GM03348 (cell line): ENCODE measurements around the gene RALGPS1.
"Not testable (repeated sequence)": the region's sequence is repeated elsewhere in the genome, so short reads cannot be mapped to it uniquely, and the experiment has no call there.

Experiments
- DNase-seq: peaks from one replicate; pipeline ENCODE4 v3.0.0; 2012; ENCODE audit warnings: low spot score

The RALGPS1 gene

DNA sequence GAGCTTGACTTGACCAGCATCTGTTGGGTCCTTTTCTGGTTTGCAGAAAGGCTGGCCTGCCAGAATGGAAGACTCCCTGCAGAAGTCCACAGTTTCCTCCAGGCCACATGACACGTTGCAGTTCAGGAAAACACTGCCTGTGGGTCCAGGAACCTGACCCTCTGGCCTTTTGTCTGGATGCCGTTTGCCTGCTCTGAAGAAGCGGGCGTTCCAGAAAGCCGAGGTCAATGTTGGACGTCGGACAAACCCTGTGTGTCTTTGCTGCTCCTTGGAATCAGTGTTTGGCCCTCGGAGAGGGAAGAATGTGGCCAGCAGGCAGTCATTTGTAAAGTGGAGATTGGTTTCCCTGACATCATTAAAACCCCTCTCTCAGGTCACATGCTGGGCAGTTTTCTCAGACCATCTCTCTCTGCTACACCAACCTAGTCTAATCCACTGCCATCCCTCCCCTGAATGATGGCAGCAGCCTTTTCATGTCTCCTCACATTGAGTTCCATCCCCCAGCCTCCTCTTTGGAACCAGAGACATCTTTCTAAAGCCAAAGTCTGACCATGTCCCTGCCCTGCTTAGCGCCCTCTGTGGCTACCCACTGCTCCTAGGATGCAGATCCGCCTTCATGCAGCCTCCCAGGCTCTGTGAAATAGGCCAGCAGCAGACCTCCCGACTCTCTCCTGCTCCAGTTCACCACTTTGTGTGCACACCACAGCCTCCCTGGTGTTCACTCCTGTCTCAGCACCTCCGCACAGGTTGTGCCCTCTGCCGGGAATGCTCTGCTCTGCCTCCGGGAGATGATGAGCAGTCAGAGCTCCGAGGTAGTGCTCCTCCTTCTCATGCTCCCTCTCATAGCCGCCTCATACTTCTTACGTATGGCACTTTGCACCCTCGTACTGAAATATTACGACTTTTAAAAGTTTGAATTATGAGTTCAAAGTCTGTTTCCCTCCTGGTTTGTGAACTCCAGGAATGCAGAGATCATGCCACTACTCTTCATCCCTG is 75.6 kb downstream of the RALGPS1 start:
- DNase-seq, result no peak

DNA sequence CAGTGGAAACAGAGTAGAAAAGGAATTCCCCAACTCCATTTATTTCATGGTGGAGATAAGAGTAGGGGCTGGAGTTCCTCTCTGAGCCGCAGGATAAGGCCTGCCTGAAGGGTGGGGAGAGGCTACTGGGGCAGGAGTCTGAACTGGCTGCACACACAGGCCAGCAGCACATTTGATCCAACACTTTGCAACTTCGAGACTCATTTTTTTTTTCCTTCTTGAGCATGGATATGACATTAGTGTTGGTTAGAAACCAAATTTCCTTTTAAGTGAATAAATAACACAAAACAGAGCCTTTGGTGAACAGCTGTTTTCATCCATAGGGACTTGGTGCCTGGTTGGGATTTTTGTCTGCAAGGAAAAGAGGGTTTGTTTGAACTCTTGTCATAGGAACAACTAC is 76.6 kb downstream of the RALGPS1 start:
- no peak for DNase-seq

DNA sequence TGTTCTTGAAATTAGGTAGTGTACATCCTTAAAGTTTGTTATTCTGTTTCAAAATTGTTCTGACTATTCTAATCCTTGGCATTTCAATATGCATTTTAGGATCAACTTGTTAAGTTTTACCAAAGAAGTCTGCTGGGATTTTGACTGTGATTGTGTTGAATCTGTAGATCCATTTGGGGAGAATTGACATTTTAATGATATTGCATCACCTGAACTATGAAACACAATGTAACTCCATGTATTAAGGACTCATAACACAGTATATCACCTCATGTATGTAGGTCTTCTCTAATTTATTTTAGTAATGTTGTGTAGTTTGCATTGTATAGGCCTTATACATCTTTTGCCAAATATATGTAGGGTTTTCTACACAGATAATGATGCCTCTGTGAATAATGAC is 77.8 kb downstream of the RALGPS1 start:
- DNase-seq, result no peak

DNA sequence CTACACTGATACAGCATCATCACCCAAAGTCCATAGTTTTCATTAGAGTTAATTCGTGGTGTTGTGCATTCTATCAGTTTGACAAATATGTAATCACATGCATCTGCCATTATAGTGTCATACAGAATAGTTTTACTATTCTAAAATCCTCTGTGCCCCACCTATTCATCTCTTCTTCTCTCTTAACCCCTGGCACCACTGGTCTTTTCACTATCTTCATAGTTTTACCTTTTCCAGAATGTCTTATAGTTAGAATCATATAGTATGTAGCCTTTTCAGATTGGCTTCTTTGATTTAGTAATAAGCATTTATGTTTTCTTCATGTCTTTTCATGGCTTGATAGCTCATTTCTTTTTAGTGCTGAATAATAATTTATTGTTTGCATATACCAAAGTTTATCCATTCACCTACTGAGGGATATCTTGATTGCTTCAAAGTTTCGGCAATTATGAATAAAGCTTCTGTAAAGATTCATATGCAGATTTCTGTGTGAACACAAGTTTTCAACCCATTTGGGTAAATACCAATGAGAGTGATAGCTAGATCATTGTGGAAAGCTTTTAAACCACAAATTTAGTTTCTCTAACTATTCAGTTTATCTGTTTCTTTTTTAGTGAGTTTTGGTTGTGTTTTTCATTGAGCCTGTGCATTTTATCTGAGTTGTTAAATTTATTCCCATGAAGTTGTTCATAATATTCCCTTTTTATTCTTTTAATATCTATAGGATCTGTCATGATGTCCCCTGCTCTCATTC is 84.9 kb downstream of the RALGPS1 start:
- DNase-seq, result no peak

DNA sequence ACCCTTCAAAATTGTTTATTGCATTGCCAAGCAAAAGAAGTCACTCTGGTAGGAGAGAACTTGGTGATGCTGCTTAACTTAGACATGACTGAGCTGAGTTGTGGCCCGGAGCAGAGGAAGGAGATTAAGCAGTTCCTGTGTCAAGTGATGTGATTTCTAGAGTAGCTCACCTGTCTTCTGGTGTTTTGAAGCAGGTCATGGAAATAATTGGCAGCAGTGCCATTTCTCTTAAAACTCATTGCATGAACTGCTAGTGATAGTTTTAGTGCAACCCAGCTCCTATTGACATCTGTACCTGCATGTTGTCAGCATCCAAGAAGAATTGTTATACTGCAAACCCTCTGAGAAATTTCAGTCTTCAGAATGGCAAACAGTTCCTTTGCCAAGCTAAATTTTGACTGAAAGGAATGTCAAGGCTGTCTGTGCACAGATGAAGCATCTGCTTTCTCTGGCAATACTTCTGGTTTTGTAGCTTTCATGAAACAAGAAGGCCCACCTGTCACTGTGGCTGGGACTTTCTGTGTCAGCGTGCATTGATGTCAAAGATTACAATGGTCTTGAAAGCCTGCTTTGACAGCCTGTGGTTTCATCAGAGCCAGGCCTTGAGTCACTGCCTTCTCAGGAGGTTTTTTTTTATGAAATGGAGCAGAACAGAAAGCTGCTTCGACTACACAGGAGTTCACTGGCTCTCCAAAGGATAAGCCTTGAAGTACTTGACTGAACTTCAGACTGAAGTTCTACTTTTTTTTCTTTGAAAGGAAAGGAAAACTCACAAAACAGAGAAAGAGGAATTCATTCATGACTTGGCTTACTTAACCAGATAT is 90.6 kb downstream of the RALGPS1 start:
- peak; percentile 52 for DNase-seq

DNA sequence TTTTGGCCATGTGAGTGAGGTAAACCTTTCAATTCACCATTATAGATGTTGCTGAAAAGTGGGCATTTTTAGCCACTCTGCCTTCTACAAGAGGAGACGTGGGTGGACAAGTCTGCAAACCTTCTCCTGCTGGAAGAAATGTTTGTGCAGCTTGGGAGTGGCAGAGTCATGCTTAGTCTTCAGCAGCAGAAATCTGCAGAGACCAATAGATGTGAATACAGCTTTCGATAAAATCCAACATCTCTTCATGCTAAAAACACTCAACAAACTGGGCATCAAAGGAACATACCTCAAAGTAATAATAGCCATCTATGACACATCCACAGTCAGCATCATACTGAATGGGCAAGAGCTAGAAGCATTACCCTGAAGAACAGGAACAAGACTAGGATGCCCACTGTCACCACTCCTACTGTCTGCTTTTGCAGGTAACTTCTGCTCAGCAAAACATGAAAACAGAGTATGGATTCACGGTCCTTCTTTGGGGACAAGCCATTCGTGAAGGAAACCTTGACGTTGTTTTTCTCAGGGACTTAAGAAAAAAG is 91.3 kb downstream of the RALGPS1 start:
- no peak for DNase-seq

DNA sequence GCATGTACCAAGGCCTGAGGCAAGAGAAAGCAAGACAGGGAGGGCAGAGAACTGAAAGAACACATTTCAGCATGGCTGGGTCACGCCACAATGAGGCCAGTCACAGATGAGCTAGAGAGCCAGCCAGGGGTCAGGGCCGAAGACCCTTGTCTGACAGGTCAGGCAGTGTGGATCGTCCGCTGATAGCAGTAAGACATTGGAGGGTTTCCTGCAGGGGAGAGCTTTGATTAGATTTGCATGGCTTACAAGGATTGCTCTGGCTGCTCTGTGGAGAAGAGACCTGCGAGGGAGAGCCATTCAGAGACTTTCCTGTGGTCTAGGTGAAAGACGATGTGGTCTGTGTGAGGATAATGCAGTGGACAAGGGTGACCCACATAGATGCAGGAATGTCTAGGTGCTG is 93.1 kb downstream of the RALGPS1 start:
- DNase-seq, result no peak

DNA sequence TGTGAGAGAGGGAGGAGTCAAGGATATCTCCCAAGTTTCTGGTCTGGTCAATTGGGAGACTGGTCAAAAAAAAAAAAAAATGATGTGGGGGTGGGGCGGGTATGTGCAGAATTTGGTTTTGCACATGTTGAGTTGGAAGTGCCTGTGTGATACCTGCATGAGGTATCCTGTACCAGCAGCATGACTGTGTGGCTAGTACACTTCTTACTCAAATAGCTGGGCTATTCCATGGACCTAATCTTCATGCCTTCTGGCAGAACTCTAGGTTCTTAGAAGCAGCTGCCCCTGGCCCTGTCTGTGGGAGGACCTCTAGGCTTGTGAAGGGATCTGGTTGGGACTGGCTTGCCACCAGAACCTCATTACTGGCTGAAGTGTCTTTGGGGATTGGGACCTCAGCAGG is 93.5 kb downstream of the RALGPS1 start:
- DNase-seq, result no peak

DNA sequence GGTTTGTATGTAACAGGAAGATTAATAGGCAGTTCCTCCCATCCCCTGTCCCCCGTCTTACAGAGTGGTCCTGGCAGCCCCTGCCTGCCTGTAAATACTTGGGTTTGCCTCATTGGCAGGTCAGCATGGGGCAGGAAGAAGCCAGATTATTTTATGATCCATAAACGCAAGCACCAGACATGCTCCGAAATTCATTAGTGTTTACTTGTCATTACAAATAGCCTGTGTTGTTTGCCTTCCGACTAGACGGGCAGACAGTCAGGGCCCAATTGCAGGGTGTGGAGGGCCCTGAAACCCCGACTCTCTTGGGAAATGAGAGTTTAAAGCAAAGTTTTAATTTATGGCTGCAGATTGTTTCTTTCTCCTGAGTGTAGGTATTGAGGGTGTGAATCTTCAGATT is 97.2 kb downstream of the RALGPS1 start:
- DNase-seq, result no peak

DNA sequence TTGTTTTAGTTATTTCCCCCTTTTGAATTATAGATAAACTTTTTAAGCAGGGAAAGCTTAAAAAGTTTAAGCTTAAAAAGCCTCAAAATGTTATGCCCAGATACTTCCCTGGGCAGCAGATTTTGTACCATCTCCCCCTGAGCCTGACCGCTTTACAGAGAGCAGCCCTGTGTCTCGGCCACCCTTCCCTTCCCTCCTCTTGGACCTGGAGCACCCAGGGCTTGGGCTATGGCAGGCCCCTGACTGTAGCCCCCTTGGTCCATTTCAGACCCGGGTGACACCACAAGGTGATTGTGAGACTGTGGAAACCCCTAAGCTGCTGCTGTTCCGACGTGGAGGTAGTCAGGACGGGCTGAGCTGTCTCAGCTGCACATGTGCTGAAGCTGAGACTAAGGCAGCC is 97.7 kb downstream of the RALGPS1 start:
- no peak for DNase-seq

DNA sequence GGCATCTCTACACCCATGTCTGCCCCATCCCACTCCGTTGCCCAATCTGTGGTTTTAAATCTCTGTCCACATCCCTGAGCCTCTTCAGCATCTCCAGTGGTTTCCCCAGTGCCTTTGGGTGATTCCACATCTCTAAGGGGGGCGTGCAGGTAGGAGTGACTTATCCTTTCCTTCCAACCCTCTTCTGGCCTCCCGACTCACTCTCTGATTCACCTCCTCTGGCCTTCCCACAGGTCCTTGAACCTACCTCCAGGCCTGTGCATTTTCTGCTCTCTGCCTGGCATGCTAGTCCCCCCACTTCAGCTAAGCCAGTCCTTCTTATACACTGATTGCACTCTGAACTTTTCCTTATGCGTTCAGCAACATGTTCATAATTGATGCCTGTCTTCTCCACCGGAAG is 99.0 kb downstream of the RALGPS1 start:
- DNase-seq, result no peak

DNA sequence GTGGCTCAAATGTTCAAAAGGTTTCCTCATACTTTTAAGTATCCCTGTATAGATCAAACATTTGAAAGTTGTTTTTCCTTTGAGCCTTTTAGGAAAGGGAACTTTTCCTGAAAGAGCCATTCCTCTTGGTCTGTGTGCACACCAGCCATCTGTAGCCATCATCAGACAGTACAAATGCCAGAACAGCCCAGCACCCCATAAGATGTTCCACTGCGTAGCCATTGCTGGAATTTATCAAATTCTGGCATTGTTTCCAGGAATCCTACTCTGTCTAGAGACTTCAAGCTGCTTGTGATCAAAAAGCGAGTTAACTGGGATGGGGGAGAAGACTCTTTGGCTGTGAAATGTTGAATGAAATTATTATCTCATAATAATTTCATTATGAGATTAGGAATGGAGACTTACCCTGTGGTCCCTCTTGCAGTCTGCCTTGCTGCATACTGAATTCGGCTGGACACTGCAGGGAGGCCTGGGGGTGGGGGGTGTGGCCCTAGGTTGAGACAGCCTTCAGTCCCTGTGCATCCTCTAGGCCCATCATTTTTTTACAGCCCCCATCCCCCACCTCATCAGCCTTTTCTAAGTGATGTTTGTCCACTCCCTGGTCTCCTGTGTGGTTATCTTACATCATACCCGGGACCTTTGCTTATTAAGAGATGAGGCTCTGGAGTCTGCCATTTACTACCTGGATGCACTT is 99.8 kb downstream of the RALGPS1 start:
- DNase-seq, result peak; percentile 67

DNA sequence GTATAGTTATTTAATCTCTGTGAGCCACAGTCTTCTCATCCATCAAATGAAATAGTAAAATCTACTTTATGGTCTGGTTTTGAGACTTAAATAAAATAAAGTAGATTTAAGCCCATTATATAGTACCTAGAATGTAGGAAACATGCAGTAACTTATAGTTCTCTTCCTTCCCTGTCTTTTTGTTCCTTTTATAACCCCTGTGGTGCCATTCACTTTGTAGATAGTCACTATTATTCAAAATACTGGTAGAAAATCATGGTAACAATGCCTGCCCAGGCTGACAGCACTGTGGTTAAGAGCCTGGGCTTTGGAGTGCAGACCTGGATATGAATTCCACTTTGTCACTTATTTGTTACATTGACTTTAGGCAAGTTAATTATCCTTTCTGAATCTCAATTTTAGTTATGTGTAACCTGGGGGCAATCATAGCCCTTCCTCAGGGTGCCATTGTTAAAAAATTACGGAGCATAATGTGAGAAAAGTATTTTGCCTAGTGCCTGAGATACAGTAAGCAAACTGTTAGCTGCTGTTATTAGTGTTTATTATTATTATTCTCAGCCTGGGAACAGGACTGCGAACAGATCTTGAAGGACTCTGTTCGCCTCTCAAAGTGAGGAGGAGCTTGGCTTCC is 100.4 kb downstream of the RALGPS1 start:
- no peak for DNase-seq

DNA sequence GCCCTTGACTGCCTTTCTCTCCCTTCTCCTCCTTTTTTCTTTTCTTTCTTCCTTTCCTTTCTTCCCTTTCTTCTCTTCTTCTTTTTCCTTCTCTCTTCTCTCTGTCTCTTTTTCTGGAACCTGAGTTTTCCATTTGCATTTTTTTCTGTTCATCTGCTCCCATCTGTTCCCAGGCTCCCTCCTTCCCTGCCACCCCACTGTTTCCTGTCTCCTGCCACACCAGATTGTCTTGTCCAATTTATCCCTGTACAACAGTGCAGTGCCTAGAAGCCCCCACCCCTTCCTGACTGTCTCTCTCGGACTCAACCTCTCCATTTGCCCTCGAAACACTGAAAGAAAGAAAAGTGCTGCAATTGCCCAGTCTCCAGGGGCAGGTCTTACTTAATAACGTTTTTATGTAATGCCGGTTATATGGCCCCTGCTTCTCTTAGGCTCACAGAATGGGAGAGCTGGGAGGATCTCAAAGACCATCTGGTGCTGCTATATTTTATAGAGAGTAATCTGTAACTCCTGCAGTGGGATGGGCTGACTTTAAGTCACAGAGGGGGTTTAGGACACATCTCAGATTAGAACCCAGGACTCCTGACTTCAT is 101.4 kb downstream of the RALGPS1 start:
- no peak for DNase-seq

DNA sequence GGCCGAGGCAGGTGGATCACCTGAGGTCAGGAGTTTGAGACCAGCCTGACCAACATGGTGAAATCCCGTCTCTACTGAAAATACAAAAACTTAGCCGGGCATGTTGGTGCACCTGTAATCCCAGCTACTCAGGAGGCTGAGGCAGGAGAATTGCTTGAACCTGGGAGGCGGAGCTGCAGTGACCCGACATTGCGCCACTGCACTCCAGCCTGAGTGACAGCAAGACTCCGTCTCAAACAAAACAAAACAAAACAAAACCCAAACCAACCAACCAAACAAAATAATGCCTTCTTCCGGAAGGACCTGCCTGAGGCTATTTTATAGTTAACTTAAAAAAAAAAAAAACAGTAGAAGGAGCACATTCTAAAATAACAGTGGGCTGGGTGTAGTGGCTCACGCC is 103.4 kb downstream of the RALGPS1 start:
- not testable (repeated sequence) for DNase-seq

DNA sequence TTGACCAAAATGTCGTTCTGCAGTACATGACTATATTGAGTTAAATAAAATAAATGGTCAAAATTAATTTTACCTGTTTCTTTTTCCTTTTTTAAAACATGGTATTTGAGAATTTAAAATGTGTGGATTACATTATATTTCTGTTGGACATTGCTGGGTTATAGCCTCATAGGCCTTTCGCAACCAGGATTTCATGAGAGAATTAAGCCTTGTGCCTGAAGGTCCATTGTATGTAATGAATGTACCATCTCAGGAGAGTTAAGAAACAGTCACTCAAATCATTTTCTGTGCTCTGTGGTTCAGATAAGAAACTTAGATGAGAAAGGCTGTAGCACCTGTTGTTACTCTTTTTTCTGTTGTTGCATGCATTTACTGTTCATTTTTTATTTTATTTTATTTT is 104.4 kb downstream of the RALGPS1 start:
- no peak for DNase-seq

DNA sequence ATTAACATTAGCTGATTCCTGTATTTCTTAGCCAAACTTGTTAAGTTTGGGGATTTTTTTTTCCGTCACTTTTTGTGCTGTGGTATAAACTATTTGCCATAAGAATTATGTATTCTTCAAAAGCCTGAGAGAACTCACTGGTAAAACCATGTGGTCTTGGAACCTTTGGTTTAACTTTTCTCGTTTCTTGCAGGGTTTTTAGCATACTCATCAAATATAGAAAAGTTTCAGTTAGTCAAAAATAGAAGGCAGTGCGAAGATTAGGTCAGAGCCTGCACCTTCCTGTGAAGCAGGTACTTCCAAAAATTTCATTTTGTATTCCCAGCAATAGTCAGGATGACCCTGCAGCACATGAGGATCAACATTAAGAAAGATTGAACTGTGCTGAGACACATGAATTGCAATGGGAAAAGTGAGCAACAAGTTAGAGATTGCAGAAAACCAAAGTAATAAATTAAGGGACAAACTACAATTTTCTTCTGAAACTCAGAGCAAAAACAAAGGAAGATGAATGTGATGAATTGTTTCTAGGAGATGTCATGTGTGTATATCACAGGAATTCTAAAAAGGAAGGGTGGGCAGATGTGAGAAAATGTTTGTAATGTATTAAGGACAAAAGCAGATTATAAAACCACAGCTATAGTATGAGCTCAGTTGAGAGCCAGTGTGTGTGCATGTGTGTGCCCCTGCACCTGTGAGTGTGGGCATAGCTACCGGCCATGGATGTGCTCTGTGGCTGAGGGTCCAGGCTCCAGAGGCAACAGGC is 105.6 kb downstream of the RALGPS1 start:
- no peak for DNase-seq

DNA sequence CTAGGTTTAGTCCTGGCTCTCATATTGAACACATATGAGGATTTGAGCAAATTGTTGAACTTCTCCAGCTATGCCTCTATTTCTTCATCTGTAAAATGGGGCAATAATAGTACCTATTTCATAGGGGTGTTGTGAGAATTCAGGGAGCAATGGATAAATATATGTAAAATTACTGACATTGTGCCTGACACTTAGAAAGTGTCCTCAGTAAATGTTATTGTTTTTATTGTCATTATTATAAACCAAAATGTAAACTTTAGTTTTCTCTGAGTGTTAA is 106.2 kb downstream of the RALGPS1 start:
- no peak for DNase-seq

DNA sequence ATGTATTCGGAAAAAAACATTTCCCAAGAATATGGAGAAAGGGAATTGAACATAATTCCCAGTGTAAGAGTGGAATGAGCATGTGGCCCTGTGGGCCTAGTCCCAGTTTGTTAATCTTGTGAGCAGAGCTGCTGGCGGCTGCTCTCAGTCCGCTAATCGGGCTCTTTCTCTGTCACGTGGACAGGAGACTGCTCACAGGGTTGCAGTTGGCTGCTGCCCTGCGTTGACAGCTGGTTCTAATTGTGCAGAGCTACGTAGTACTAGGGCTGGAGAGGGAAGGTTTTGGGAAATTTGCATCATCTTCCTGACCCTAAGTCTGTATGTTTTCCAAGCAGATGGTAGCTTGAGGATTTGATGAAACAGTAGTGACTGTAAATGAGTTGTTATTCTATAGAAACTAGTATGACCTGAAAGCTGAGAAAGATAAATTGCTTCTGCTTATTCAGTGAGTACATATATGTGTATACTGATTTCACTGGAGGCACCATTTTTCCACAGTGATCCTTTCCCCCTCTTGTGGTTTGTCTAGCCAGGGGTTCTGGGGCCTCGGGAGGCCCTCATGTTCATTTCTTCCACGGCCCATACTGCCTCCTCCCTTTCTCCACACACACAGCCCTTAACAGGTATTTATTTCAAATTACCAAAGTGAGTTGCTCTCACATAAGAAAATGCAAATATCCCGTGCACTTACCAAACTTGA is 107.2 kb downstream of the RALGPS1 start:
- DNase-seq, result peak; percentile 94
